GM19099 (cell line): Measurements from ENCODE around the gene BMP6.

Experiments
- POLR2A ChIP-seq: IDR thresholded peaks from 3 replicates; pipeline ENCODE4 v1.6.1; 2011; ENCODE audit warnings: low read depth; ENCODE audit not compliant: insufficient read length; ENCODE audit errors: extremely low read depth

Gene BMP6

DNA sequence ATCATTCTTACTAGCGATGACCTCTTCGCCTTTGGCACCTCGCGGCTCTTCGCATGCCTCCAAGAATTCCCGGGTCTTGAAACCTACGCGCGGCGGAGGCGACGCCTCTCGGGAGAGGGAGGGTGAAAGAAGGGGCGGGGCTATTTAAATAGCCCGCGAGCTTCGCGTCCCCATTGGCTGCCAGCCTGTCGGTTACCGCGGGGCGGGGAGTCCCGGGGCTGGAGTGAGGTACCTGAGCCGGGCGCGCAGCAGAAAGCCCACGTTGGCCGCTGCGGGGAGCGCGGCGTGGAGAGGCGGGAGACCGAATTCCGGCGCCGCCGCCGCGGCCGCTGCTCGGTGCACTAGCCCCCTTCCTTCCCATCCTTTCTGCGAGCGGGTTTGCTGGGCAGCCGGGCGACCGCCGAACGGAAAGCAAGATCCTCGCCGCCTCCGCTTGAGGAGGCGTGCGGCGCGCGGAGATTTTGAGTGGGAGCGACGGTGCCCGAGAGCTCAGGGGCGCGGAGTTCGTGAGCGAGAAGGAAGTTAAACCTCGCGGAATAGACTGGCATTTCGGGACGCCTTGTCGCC is at the start of gene BMP6:
Gene BMP6 (plus strand): TSS at position 251 of the 567 bp plus-strand sequence. CDS start 857 bp downstream, outside the sequence.
- no peak for TF ChIP-seq POLR2A

DNA sequence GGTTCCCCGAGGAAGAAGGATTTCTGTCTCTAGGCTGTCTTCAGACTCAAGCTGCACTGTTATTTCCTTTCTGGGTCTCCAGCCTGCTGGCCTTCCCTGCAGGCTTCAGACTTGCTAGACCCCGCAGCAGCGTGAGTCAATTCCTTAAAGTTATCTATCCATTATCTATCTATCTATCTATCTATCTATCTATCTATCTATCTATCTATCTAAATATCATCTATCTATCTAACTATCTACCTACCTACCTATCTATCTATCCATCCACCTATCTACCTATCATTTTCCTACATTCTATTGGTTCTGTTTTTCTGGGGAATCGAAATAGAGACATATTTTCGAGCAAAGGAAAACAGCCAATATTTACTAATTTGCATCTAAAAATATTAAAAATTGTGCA is 48.7 kb upstream of the BMP6 start:
- no peak for TF ChIP-seq POLR2A

DNA sequence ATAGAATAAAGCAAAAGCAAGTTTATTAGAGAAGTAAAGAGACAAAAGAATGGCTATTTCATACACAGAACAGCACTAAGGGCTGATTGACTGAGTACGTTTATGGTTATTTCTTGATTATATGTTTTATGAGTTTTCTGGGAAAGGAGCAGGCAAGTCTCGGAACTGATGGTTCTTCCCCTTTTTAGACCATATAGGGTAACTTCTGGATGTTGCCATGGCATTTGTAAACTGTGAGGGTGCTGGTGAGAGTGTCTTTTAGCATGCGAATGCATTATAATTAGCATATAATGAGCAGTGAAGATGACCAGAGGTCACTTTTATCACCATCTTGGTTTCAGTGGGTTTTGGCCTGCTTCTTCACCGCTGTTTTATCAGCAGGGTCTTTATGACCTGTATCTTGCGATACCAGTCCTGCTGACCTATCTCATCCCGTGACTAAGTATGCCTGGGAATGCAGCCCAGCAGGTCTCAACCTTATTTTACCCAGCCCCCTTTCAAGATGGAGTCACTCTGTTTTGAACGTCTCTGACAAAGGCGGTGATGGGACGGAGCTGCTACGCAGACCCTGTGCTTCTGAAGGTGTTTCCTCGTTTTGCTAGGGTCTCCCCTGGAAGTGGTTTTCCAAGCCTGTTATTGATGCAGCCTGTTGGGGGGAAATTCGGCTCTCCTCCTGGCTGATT is 45.4 kb upstream of the BMP6 start:
- TF ChIP-seq POLR2A: no peak

DNA sequence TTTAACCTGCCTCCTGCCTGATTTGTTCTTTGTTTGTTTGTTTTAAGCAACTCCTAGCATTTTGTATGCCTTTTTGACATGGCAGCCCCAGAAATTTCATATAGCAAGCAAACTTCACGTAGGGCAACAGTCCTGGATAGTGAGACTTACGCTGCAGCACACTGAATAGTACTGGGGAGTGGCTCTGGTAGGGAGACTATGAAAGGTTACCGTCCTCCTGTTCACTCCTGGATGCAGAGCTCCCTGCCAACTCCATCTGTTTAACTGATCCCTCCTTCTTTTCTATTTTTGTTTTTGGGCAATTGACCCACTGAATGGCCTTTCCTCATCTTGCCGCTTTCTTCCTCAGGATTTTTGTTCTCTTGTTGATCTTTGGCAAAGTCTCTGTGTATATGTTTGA is 44.5 kb upstream of the BMP6 start:
- no peak for TF ChIP-seq POLR2A

DNA sequence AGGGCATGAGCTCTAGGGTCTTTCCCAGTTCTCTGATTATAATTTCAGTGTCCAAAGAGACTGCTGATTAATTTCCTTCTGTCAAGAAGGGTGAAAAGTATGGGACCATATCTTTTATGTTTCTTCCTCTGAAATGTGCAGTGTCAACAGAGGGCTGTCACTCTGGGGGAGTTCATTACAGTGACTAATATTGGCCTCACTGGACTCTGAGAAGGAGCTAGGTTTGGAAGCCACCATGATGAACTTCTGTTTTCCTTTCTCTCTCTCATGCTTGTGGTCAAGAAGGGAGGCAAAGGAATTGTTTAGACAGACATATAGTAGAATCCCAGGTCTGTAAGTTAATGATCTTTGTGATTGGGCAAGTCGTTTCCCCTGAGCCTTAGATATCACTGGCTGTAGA is 41.8 kb upstream of the BMP6 start:
- no peak for TF ChIP-seq POLR2A

DNA sequence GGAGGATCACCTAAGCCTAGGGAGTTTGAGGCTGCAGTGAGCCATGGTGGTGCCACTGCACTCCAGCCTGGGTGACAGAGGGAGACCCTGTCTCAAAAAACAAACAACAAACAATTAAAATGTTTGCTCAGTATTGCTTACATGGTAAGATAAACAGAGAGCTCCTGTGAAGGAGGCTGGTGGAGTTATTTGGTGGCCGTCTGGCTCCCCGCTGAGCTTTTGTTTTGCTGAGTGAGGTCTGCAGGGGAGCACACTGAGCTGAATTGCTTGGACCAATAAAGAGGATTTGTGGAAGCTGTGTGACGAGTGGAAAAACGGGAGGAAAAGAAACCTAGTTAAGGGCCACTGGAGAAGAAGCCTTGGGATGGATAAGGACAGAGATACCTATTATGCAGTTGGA is 41.1 kb upstream of the BMP6 start:
- no peak for TF ChIP-seq POLR2A

DNA sequence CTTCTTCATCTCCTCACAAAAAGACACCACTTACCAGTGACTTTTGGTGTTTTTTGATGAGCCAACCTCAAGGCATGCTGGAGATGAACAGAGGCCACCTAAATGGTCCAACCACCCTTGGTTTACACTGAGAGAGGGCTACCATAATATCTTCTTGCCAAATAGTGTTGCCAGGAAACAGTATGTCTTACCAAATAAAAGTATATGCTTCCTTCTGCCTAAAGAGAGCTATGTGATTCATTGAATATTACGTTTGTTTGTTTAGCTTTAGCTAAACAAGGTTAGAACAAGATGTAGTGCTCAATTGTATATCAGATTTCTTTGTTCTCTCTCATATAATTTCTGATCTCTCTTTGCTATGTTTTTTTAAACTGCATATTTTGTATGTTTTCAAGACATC is 40.6 kb upstream of the BMP6 start:
- TF ChIP-seq POLR2A: no peak

DNA sequence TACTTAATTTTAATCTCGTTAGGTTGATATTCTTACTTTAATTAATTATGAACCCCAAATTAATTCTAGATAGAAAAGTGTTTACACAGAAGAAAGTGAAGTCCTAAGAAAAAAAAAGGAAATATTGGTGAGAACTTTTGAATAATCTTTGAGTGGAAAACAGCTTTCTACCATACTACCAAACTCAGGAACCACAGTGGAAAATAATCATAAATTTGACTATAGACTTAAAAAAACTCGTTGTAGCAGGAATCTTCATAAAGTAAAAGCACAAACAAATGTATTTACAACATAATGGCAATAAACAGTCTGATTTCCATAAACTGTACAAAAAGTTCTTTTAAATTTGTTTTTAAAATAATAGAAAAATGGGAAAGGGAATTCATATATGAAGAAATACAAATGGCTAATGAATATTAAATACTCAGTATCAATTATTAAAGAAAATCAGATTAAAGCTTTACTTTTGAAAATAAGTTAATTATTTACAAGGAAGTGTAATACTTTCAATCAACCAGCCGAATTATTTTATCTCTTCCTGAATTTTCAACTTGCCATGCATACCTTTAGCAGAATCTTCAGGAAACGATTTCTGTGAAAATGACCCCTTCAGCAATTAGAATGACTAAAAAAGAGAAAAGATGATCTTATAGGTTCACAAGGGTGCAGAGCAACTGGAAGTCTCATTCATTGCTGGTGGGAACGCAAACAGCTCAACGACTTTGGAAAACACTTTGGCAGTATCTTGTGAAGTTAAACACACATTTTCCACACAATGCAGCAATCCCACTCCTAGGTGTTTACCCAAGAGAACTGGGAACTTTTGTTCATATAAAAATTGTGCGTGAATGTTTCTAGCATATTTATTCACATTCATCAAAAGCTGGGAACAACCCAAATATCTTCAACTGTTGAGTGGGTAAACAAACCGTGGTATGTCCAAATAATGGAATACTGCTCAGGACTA is 38.5 kb upstream of the BMP6 start:
- TF ChIP-seq POLR2A: no peak

DNA sequence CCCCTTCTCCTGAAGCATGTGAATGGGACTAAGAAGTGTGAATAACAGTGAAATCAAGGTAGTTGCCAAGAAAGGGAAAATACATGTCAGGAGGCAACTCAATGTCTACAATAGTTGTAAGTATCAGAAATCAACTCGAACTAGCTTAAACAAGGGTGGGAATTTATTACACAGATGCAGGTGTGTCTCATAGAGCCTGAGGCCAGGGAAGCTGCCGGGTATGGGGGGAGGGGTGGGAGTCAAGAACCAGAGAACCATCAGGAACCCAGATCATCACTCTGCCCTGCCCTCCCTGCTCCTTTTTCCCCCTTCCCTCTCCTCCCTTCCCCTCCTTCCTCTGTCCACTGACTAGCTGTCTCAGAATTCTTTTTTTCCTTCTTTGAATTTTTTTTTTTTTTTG is 34.9 kb upstream of the BMP6 start:
- no peak for TF ChIP-seq POLR2A

DNA sequence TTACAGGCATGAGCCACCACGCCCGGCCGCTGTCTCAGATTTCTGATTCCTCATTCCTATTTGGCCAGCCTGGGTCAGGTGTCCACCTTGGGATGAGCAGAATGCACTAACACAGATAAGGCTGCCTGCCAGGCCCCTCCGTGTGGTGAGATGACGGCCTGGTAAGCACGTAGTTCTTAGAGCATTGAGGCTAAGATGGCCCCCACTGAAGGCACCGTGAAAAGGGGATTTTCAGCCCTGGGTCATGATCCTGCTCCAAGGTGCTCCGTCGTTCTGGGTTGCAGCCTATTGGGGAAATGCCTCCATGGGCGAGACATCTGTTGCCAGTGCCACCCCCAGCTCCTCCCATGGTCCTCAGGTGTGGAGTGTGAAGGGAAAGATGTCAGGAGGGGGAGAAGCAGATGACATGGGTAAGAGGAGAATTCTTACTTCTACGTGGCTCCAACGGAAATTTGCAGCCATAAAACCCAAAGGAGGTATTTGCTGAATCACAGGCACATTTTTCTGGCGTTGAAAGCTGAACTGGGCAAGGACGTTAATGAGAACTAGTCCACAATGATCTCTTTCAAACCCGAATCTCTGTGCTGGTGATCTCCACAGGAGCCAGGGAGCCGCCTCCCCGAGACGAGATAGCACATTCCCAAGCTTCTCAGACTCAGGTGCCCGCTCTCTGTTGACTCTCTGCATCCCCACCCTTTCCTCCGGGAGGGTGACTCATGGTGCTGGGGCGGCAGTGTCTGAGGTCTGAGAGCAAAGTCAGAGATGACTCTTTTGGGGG is 34.0 kb upstream of the BMP6 start:
- no peak for TF ChIP-seq POLR2A

DNA sequence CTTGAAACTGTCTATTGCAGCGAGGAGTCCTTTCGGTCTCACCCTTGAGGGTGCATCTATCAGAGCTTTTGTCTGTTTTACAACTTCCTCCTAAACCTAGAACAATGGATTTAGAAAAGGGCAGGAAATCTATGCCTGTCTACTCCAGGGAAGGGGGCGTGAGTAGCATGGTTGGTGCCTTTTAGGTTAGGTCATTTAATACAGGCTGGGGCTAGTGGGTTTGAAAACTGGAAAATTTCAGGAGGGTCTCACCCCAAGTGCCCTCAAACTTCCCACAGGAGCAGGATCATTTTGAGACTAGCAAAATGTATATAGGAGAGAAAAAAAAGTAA is 33.5 kb upstream of the BMP6 start:
- TF ChIP-seq POLR2A: no peak

DNA sequence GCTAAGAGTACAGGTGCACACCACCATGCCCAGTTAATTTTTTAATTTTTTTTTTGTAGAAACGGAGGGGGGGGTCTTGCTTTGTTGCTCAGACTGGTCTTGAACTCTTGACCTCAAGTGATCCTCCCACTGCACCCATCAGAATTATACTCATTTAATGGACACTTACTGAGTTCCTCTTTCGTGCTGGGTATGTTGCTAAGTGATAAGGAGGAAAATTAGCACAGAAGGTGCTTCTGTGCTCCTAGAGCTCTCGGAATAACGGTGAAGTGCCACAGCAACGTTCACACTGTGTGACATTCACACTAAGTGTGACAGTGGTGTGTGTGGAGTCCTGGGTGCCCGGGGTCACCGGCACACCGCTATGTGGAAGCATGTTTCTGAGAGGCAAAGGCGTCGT is 32.1 kb upstream of the BMP6 start:
- TF ChIP-seq POLR2A: no peak

DNA sequence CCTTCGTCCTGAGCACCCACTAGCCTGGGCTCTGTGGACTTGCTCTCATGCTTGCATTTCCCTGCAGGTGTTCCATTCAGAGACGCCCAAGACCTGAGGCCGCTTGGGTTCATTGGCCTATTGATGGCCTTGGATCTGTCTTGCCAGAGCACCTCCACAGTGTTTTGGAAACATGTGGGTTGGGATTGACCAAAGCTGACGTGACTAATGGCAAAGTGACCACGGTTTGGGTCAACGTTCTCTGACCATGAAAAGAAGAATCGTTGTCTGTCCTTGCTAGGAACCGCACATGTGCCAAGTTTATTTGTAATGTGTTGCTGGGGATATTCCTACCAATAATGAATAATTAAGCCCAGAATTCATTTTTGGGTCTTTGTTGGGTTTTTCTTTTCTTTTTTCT is 29.8 kb upstream of the BMP6 start:
- TF ChIP-seq POLR2A: no peak

DNA sequence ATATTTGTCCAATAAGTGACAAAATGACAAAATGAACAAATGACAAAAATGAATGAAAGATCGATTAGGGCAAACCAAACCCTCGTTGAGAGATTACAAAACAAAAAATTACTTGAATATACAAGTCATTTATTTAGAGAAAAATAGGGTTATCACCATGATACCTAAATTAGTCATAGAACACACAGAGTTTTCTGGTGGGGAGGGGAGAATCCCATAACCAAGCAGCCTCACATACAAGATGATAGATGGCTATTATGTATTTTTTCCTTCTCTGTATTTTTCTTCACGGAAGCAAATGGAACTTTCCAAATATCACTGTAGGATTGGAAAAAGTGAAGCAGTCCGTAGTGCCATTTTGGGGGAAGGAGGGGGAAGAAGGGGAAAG is 28.5 kb upstream of the BMP6 start:
- no peak for TF ChIP-seq POLR2A
